ENCODE data around the gene CASZ1. TPM values are rescaled to one million over a fixed set of nuclear protein-coding genes. Genes with fewer than 3 reads are reported as not detected.

Gene CASZ1
- total and polyA plus RNA-seq, 9 of the 15 experiments (the other 6 are each of a cell fraction or from before 2014, with no cell fraction given) = 0.01 to 4.0 (median 0.76) TPM; not detected in 1

- in situ Hi-C loops (cut with MboI) (no loop called here), intact Hi-C loops (cut with micrococcal nuclease) (no loop called here)
- Histone ChIP-seq H3K9ac (ENCODE audit: insufficient read depth in 1 of 2, low read depth in 2 of 2, low read length in 2 of 2) (no peak overlapping the region), H3K27ac (ENCODE audit: extremely low read depth, low read depth, low read length) (no peak overlapping the region), H3K4me2 (ENCODE audit: insufficient read depth, low read length) (no peak overlapping the region), H3K27me3 (ENCODE audit: control insufficient read depth in 2 of 2, insufficient read depth in 2 of 2, low read length in 2 of 2) (peaks cover 49 to 88% of the 10 kb centered on the region in 2 experiments; a peak in 4 of 5 replicates), H3K79me2 (ENCODE audit: control insufficient read depth, insufficient read depth, low read length) (no peaks in the 10 kb centered on the region), H4K20me1 (replicated peaks; ENCODE audit: control insufficient read depth, insufficient read depth, low read length) (peaks cover 19% of the 10 kb centered on the region), H3K36me3 (ENCODE audit: control insufficient read depth, insufficient read depth, low read length) (no peaks in the 10 kb centered on the region), H2AFZ (ENCODE audit: low read depth, low read length) (no peak overlapping the region), H3K9me3 (replicated peaks; ENCODE audit: control insufficient read depth, insufficient read depth, low read depth, low read length) (no peaks in the 10 kb centered on the region), H3K4me3 (no peak overlapping the region), H3K9me1 (ENCODE audit: control insufficient read depth, insufficient read depth, low read length) (no peaks in the 10 kb centered on the region), H3K4me1 (replicated peaks in 1 of 2; ENCODE audit: control insufficient read depth in 2 of 2, insufficient read depth in 2 of 2, low read length in 2 of 2) (peaks cover 0 to 14% of the 10 kb centered on the region in 2 experiments; a peak in 2 of 5 replicates)
- no peak for FAIRE-seq
- no TSS peak for BruUV-seq (replicated peaks)
- no peak for ATAC-seq
- 7% methylated on average over 7 of the region's 7 CpGs for WGBS (ENCODE audit: insufficient coverage, low coverage, missing lambda C conversion rate)
- no peak for DNase-seq (ENCODE audit: extremely low read depth in 1 of 4, low spot score in 3 of 4)
- POLR2A ChIA-PET = interaction anchor here (1.2 kb wide), 1 partner anchor 10 kb away, joined by 5 read pairs; no protein-coding TSS in a partner anchor
- CTCF ChIA-PET (ENCODE audit: low intra/inter-chr PET ratio) = no interaction called here
- no peak for TF ChIP-seq MGA (IDR thresholded peaks at IDR 0.05)
Measured at GRCh38 chr1:10820422-10820821, 24.0 kb upstream of the CASZ1 start.
